PFSK-1 (cell line): ENCODE results near the gene PEAR1.

Source experiments
- FOXP2 ChIP-seq: optimal IDR thresholded peaks from 2 replicates; pipeline ENCODE3; 2011; ENCODE audit warnings: borderline replicate concordance, control low read depth, inconsistent platforms; ENCODE audit not compliant: insufficient read depth; ENCODE audit errors: extremely low read length, extremely low read depth
- POLR2AphosphoS5 ChIP-seq: IDR thresholded peaks from 2 replicates; pipeline ENCODE4 v1.6.1; 2012; ENCODE audit warnings: low read depth, mild to moderate bottlenecking, control low read depth, low read length, moderate library complexity
- SIN3A ChIP-seq: IDR thresholded peaks from 2 replicates; pipeline ENCODE4 v1.6.1; 2012; ENCODE audit warnings: mild to moderate bottlenecking, low read length, moderate library complexity, borderline replicate concordance; ENCODE audit not compliant: insufficient read depth
- TAF1 ChIP-seq: IDR thresholded peaks from 2 replicates; pipeline ENCODE4 v1.6.1; 2012; ENCODE audit warnings: low read length, control low read depth, borderline replicate concordance; ENCODE audit not compliant: insufficient read depth
- TF ChIP-seq, protein P1 (sequence below), 2 experiments: IDR thresholded peaks; 2 replicates each; pipeline versions ENCODE4 v1.6.1 to v1.8.0; 2011 to 2012; ENCODE audit warnings: low read depth in 2 of 2, low read length in 2 of 2, control low read depth in 1 of 2, inconsistent platforms in 1 of 2, mild to moderate bottlenecking in 1 of 2, moderate library complexity in 1 of 2; ENCODE audit not compliant: insufficient read depth in 1 of 2

The PEAR1 gene

GRCh38 chr1:156912310-156912709 lies 18.8 kb downstream of the PEAR1 start:
- TF ChIP-seq SIN3A: no peak
- no peak for TF ChIP-seq FOXP2
- TF ChIP-seq, protein P1, sequence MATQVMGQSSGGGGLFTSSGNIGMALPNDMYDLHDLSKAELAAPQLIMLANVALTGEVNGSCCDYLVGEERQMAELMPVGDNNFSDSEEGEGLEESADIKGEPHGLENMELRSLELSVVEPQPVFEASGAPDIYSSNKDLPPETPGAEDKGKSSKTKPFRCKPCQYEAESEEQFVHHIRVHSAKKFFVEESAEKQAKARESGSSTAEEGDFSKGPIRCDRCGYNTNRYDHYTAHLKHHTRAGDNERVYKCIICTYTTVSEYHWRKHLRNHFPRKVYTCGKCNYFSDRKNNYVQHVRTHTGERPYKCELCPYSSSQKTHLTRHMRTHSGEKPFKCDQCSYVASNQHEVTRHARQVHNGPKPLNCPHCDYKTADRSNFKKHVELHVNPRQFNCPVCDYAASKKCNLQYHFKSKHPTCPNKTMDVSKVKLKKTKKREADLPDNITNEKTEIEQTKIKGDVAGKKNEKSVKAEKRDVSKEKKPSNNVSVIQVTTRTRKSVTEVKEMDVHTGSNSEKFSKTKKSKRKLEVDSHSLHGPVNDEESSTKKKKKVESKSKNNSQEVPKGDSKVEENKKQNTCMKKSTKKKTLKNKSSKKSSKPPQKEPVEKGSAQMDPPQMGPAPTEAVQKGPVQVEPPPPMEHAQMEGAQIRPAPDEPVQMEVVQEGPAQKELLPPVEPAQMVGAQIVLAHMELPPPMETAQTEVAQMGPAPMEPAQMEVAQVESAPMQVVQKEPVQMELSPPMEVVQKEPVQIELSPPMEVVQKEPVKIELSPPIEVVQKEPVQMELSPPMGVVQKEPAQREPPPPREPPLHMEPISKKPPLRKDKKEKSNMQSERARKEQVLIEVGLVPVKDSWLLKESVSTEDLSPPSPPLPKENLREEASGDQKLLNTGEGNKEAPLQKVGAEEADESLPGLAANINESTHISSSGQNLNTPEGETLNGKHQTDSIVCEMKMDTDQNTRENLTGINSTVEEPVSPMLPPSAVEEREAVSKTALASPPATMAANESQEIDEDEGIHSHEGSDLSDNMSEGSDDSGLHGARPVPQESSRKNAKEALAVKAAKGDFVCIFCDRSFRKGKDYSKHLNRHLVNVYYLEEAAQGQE (IDR thresholded peaks at IDR 0.05; ENCODE audit: insufficient read depth in 1 of 2, low read depth in 2 of 2, low read length in 2 of 2): no peak
- no peak for TF ChIP-seq POLR2AphosphoS5
- no peak for TF ChIP-seq TAF1

DNA sequence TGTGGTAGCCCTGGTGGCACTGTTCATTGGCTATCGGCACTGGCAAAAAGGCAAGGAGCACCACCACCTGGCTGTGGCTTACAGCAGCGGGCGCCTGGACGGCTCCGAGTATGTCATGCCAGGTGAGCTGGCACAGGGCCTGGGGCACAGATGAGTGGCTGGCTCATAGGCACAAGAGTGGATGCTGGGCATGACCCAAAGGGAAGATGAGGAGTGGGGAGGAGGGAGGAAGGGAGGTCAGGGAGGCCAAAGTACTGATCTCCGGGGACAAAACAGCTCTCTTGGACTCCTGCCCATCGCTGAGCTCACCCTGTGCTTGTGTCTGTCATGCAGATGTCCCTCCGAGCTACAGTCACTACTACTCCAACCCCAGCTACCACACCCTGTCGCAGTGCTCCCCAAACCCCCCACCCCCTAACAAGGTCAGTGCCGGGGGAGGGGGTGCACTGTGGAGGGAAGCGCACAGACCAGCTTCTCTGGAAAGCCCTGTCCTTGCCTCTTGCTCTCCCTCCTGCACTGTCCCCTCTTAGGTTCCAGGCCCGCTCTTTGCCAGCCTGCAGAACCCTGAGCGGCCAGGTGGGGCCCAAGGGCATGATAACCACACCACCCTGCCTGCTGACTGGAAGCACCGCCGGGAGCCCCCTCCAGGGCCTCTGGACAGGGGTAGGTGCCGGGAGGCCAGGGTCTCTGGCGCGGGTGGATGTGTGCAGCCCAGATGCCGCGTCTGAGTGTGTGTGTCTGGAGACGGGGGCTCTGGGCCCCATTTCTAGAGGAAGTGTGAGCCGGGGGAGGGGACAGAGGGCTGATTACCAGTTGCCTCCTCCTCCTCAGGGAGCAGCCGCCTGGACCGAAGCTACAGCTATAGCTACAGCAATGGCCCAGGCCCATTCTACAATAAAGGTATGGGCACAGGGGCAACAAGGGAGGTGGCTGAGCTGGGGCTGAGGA lies 19.6 kb downstream of the PEAR1 start:
- TF ChIP-seq POLR2AphosphoS5: no peak
- no peak for TF ChIP-seq TAF1
- no peak for TF ChIP-seq SIN3A
- TF ChIP-seq, protein P1 (IDR thresholded peaks at IDR 0.05; ENCODE audit: insufficient read depth in 1 of 2, low read depth in 2 of 2, low read length in 2 of 2): no peak
- no peak for TF ChIP-seq FOXP2

DNA sequence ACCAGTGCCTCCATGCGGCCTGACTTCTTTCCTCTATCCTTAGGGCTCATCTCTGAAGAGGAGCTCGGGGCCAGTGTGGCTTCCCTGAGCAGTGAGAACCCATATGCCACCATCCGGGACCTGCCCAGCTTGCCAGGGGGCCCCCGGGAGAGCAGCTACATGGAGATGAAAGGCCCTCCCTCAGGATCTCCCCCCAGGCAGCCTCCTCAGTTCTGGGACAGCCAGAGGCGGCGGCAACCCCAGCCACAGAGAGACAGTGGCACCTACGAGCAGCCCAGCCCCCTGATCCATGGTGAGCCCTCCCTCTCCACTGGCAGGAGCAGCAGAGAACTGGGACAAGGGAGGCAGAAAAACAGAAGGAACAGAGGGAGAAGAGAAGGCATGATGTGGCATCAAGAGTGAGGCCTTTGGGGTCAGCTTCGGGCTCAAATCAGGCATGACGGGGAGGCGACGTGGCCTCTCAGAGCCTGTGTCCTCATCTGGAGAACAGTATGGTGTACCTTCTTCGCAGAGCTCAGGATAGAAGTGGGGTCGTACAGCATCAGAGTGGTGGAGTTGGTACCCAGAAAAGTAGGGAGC lies 20.4 kb downstream of the PEAR1 start:
- TF ChIP-seq POLR2AphosphoS5 (no peak), TAF1 (no peak), FOXP2 (no peak), SIN3A (no peak)
- TF ChIP-seq, protein P1 (IDR thresholded peaks at IDR 0.05; ENCODE audit: insufficient read depth in 1 of 2, low read depth in 2 of 2, low read length in 2 of 2): no peak

DNA sequence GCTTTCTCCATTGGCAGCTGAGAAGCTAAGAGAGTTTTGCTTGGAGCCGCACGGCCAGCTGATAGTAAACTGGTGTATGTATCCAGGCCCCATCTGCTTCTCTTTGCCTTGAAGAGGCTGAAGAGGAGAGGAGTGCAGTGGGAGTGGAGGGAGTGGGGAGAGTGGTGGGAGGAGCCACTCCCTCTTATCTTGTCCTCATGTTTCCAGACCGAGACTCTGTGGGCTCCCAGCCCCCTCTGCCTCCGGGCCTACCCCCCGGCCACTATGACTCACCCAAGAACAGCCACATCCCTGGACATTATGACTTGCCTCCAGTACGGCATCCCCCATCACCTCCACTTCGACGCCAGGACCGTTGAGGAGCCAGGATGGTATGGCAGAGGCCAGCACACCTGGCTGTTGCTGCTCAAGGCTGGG lies 20.9 kb downstream of the PEAR1 start:
- TF ChIP-seq, protein P1 (IDR thresholded peaks at IDR 0.05; ENCODE audit: insufficient read depth in 1 of 2, low read depth in 2 of 2, low read length in 2 of 2): no peak
- TF ChIP-seq POLR2AphosphoS5 (no peak), FOXP2 (no peak), TAF1 (no peak), SIN3A (no peak)
